Colonic mucosa (tissue), 4 donors: ENCODE data around the gene NUFIP1. TPM values are rescaled to one million over a fixed set of nuclear protein-coding genes. Genes with fewer than 3 reads are reported as not detected.

Source experiments
- DNase-seq: peaks from one replicate; pipeline ENCODE4 v3.0.0-alpha.2; 2020
- H3K27ac ChIP-seq: fragments of 200-600 bp; one replicate; pipeline ENCODE4 v1.8.0; 2021
- H3K27me3 ChIP-seq: fragments of 200-600 bp; one replicate; pipeline ENCODE4 v1.8.0; 2021
- H3K36me3 ChIP-seq: fragments of 200-600 bp; one replicate; pipeline ENCODE4 v1.8.0; 2021
- H3K4me1 ChIP-seq: fragments of 200-600 bp; one replicate; pipeline ENCODE4 v1.8.0; 2021; ENCODE audit warnings: mild to moderate bottlenecking
- H3K4me3 ChIP-seq: fragments of 200-600 bp; one replicate; pipeline ENCODE4 v1.8.0; 2021
- H3K9ac ChIP-seq, 2 donors: one replicate each; pipeline ENCODE4 v1.7.0; 2013; ENCODE audit warnings: control low read depth in 2 of 2, low read depth in 2 of 2, low read length in 2 of 2
- H3K9me3 ChIP-seq: fragments of 200-600 bp; one replicate; pipeline ENCODE4 v1.8.0; 2021
- CTCF ChIP-seq: fragments of 200-600 bp; IDR thresholded peaks from one replicate; pipeline ENCODE4 v1.8.0; 2022; ENCODE audit warnings: antibody characterized with exemption, mild to moderate bottlenecking
- intact Hi-C: fragments of 100-400 bp; cut with DNase I; formaldehyde crosslinking; loops from one replicate; pipeline ENCODE4 v1.14.1; 2022
- total RNA-seq, 2 donors: library from RNA; stranded (reverse); fragmentation: NEBNext Ultra II Directional in 1 of 2; extraction: Animal tissue kit (Norgen Biotek cat#: 25700) in 1 of 2; gene quantifications; one replicate each; pipeline ENCODE4 v1.2.1, GENCODE V29; 2021
- donor health status: healthy.
- donor health status: DM: no; HTN: no; CAD: no.
- donor health status: DM: no; HTN: no; CAD: no.

NUFIP1 gene
- total RNA-seq, 2 donors from 2014 or later: 2.8 to 4.0 TPM

- intact Hi-C loops: no loop called here
- H3K4me3 ChIP-seq: no peak overlapping the region
- DNase-seq: no peak
- no peaks in the 10 kb centered on the region for H3K4me1 ChIP-seq
- H3K27ac ChIP-seq: no peak overlapping the region
- TF ChIP-seq CTCF: no peak
- no peaks in the 10 kb centered on the region for H3K27me3 ChIP-seq
- H3K9ac ChIP-seq: no peak overlapping the region
- no peaks in the 10 kb centered on the region for H3K9me3 ChIP-seq
- no peaks in the 10 kb centered on the region for H3K36me3 ChIP-seq
Observed at GRCh38 chr13:44934724-44935123, 54.5 kb downstream of the NUFIP1 start.

GRCh38 chr13:44932850-44933251 is 56.4 kb downstream of the NUFIP1 start:
- DNase-seq: no peak
- Histone ChIP-seq H3K9ac (no peak overlapping the region), H3K27ac (no peak overlapping the region), H3K9me3 (no peaks in the 10 kb centered on the region), H3K36me3 (no peaks in the 10 kb centered on the region), H3K4me3 (no peak overlapping the region), H3K4me1 (no peaks in the 10 kb centered on the region), H3K27me3 (no peaks in the 10 kb centered on the region)
- intact Hi-C loops: no loop called here
- no peak for TF ChIP-seq CTCF

DNA sequence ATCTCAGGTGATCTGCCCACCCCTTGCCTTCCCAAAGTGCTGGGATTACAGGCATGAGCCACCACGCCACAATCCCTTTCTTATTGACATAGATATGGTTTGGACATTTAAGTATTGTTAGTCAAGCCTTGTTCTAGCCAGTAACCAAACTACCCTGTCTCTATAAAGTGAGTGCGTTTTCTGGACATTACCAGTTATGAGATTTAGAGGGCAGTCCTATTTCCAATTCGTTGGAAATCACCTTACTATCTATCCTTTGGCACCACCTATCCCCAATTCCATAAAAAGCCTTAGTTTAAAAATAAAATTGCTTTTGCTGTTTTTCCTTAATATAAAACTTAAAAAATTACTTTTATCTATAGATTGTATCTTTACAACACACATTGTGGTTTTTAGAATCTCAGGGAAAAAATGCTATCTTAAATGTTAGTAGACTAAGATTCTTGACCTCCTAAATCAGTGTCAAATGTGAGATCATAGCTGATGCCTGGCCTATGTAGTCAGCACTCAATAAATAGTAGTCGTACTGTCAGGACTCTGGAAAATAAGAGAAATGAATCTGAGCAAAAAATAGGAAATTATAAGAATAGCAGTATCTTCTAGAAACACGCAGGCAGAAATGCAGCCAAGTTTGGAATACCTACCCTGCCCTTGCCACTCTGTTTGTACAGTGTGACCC is 57.0 kb downstream of the NUFIP1 start:
- Histone ChIP-seq H3K36me3 (no peaks in the 10 kb centered on the region), H3K9me3 (no peaks in the 10 kb centered on the region), H3K9ac (no peak overlapping the region), H3K4me3 (no peak overlapping the region), H3K27me3 (no peaks in the 10 kb centered on the region), H3K4me1 (no peaks in the 10 kb centered on the region), H3K27ac (no peak overlapping the region)
- intact Hi-C loops: no loop called here
- no peak for TF ChIP-seq CTCF
- DNase-seq: no peak

DNA sequence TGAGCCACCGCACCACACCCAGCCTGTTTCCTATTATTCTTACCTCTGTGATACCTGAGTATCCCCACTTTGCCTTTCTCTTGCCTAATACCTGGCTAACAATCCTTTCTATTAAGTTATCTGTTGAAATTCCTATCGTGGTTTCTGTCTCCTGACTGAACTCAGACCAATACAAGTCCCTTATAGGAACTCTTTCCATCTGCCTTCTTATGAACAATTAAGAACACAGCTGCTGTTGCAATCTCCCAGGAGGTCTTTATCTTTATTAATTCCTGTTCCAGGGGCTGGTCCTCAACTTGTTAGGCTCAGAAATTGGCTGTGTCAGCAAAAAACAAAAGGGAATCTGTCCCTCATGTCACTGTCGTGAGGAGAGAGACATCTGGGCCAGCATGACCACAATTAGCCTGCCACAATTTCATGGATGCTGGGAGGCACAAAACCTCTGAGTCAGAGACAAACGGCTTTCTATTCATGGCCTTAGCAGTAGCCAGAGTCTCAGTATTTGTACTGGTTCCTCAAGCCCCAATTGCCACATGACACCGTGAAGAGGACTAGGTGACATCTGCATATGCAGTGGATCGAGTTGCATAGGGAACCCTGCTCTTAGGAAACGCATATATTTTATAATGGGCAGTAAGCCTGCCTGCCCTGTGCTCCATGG is 58.2 kb downstream of the NUFIP1 start:
- Histone ChIP-seq H3K9me3 (no peaks in the 10 kb centered on the region), H3K36me3 (no peaks in the 10 kb centered on the region), H3K9ac (no peak overlapping the region), H3K4me1 (no peaks in the 10 kb centered on the region), H3K4me3 (no peak overlapping the region), H3K27me3 (no peaks in the 10 kb centered on the region), H3K27ac (no peak overlapping the region)
- no peak for TF ChIP-seq CTCF
- intact Hi-C loops: no loop called here
- no peak for DNase-seq

DNA sequence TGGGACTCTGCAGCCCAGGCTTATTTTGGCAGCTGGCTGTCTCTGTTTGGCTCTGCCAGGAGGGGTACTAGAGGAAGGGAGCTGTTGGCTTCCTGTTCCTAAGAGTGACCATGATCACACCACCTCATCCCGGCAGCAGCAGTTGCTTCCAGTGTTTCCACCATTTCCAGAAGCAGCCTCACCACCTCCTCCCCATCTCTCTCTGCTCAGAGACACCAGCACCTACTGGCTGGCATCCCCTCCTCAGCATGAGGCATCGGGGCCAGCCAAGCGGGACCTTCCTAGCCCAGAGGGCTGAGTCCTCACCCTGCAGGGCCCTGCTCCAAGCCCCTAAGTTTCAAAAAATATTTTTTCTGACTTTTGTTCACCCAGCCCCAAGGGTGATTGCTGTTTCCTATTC is 59.0 kb downstream of the NUFIP1 start:
- TF ChIP-seq CTCF: no peak
- intact Hi-C loops: no loop called here

More for the DNA sequence above, 59.0 kb downstream of the NUFIP1 start:
- DNase-seq: no peak
- Histone ChIP-seq H3K4me1 (no peaks in the 10 kb centered on the region), H3K27ac (no peak overlapping the region), H3K36me3 (no peaks in the 10 kb centered on the region), H3K27me3 (no peaks in the 10 kb centered on the region), H3K9ac (no peak overlapping the region), H3K4me3 (no peak overlapping the region), H3K9me3 (no peaks in the 10 kb centered on the region)
